AG20443 (cell line): Measurements from ENCODE around the gene AGO3.
"Not testable (repeated sequence)": the region's sequence is repeated elsewhere in the genome, so short reads cannot be mapped to it uniquely, and the experiment has no call there.

Experiments used
- DNase-seq: peaks from one replicate; pipeline ENCODE4 v3.0.0; 2012; ENCODE audit warnings: low spot score, mixed read lengths

The AGO3 gene

GRCh38 chr1:36008546-36009197 lies 77.8 kb downstream of the AGO3 start:
- DNase-seq, result peak; percentile 9

GRCh38 chr1:36014722-36015220 lies 83.9 kb downstream of the AGO3 start:
- no peak for DNase-seq

GRCh38 chr1:36016686-36017085 lies 85.8 kb downstream of the AGO3 start:
- DNase-seq, result no peak

GRCh38 chr1:36023098-36023769 lies 92.3 kb downstream of the AGO3 start:
- DNase-seq, result no peak

GRCh38 chr1:36024024-36024423 lies 93.1 kb downstream of the AGO3 start:
- not testable (repeated sequence) for DNase-seq

GRCh38 chr1:36024847-36025246 lies 93.9 kb downstream of the AGO3 start:
- DNase-seq, result no peak

GRCh38 chr1:36027766-36028165 lies 96.9 kb downstream of the AGO3 start:
- no peak for DNase-seq

- no peak for DNase-seq
Observed at GRCh38 chr1:36031441-36031840, 100.5 kb downstream of the AGO3 start.

GRCh38 chr1:36034692-36035091 lies 103.8 kb downstream of the AGO3 start:
- DNase-seq, result peak; percentile 19

- DNase-seq, result no peak
Observed at GRCh38 chr1:36035154-36035553, 104.2 kb downstream of the AGO3 start.

- DNase-seq, result no peak
Observed at GRCh38 chr1:36040238-36040637, 109.3 kb downstream of the AGO3 start.

- no peak for DNase-seq
Observed at GRCh38 chr1:36051821-36052220, 120.9 kb downstream of the AGO3 start.

- DNase-seq, result no peak
Observed at GRCh38 chr1:36053978-36054377, 123.1 kb downstream of the AGO3 start.

GRCh38 chr1:36055706-36056105 lies 124.8 kb downstream of the AGO3 start:
- no peak for DNase-seq

- no peak for DNase-seq
Observed at GRCh38 chr1:36062315-36062714, 131.4 kb downstream of the AGO3 start.

- DNase-seq, result no peak
Observed at GRCh38 chr1:36067871-36068270, 137.0 kb downstream of the AGO3 start.

GRCh38 chr1:36068866-36069265 lies 138.0 kb downstream of the AGO3 start:
- DNase-seq, result no peak

- DNase-seq, result no peak
Observed at GRCh38 chr1:36070349-36070748, 139.4 kb downstream of the AGO3 start.

- DNase-seq, result no peak
Observed at GRCh38 chr1:36076979-36077573, 146.2 kb downstream of the AGO3 start.

- no peak for DNase-seq
Observed at GRCh38 chr1:36080236-36080635, 149.3 kb downstream of the AGO3 start.

- DNase-seq, result no peak
Observed at GRCh38 chr1:36080801-36081200, 149.9 kb downstream of the AGO3 start.

GRCh38 chr1:36081926-36082485 lies 151.1 kb downstream of the AGO3 start:
- no peak for DNase-seq

GRCh38 chr1:36083219-36083618 lies 152.3 kb downstream of the AGO3 start:
- DNase-seq, result no peak
